Loucy (cell line): ENCODE results near the gene P2RY2.

Experiments used
- H2AFZ ChIP-seq: fragments of 200-600 bp; sonication (generic); 2 replicates; pipeline ENCODE4 v1.6.0; 2016; ENCODE audit warnings: antibody characterized with exemption, mild to moderate bottlenecking, low read length, moderate library complexity
- H3F3A ChIP-seq: fragments of 200-600 bp; 2 replicates; pipeline ENCODE4 v1.6.0; 2016; ENCODE audit warnings: antibody characterized with exemption, low read depth, mild to moderate bottlenecking
- H3K27me3 ChIP-seq: fragments of 200-600 bp; sonication (generic); 2 replicates; pipeline ENCODE4 v1.6.1; 2014; ENCODE audit warnings: low read length, mild to moderate bottlenecking; ENCODE audit not compliant: insufficient read depth, poor library complexity, severe bottlenecking
- H3K36me3 ChIP-seq: fragments of 200-600 bp; sonication (generic); 2 replicates; pipeline ENCODE4 v1.6.1; 2016; ENCODE audit warnings: low read length; ENCODE audit not compliant: insufficient read depth
- H3K4me1 ChIP-seq: fragments of 200-600 bp; sonication (generic); 2 replicates; pipeline ENCODE4 v1.5.1; 2014; ENCODE audit warnings: low read length, mild to moderate bottlenecking; ENCODE audit not compliant: insufficient read depth, poor library complexity, severe bottlenecking
- H3K4me2 ChIP-seq: fragments of 200-600 bp; sonication (generic); 2 replicates; pipeline ENCODE4 v1.6.0; 2014; ENCODE audit warnings: antibody characterized with exemption, low read length, low read depth, mild to moderate bottlenecking; ENCODE audit not compliant: poor library complexity, severe bottlenecking
- H3K4me3 ChIP-seq: fragments of 200-600 bp; sonication (generic); 2 replicates; pipeline ENCODE4 v1.5.1; 2014; ENCODE audit warnings: low read length, mild to moderate bottlenecking, mixed read lengths; ENCODE audit not compliant: poor library complexity, severe bottlenecking
- H3K79me2 ChIP-seq: fragments of 200-600 bp; sonication (generic); 2 replicates; pipeline ENCODE4 v1.6.1; 2014; ENCODE audit warnings: low read length; ENCODE audit not compliant: insufficient read depth
- H3K9ac ChIP-seq: fragments of 200-600 bp; sonication (generic); 2 replicates; pipeline ENCODE4 v1.6.0; 2014; ENCODE audit warnings: mild to moderate bottlenecking, low read depth, low read length, moderate library complexity; ENCODE audit not compliant: poor library complexity, severe bottlenecking
- H3K9me2 ChIP-seq: fragments of 200-600 bp; sonication (generic); replicated peaks from 2 replicates; pipeline ENCODE4 v1.6.1; 2016; ENCODE audit warnings: low read depth, low read length, mixed read lengths
- H3K9me3 ChIP-seq: fragments of 200-600 bp; sonication (generic); 2 replicates; pipeline ENCODE4 v1.6.1; 2014; ENCODE audit warnings: mild to moderate bottlenecking, antibody characterized with exemption, low read length, low read depth; ENCODE audit not compliant: insufficient read depth
- H4K20me1 ChIP-seq: fragments of 200-600 bp; sonication (generic); 2 replicates; pipeline ENCODE4 v1.6.0; 2014; ENCODE audit warnings: antibody characterized with exemption, low read length, mild to moderate bottlenecking; ENCODE audit not compliant: insufficient read depth, poor library complexity, severe bottlenecking
- EZH2phosphoT487 ChIP-seq: fragments of 200-600 bp; IDR thresholded peaks from 2 replicates; pipeline ENCODE4 v1.6.1; 2018; ENCODE audit warnings: antibody characterized with exemption, mild to moderate bottlenecking, moderate library complexity, borderline replicate concordance
- TF ChIP-seq, protein P1 (sequence below): fragments of 200-600 bp; sonication (generic); conservative IDR thresholded peaks from 2 replicates; pipeline ENCODE4 v1.5.1; 2014; ENCODE audit warnings: mild to moderate bottlenecking, antibody characterized with exemption, low read length

P2RY2 gene

GRCh38 chr11:73248526-73249185 lies 30.6 kb downstream of the P2RY2 start:
- Histone ChIP-seq H3K9me3 (no peaks in the 10 kb centered on the region), H3K27me3 (no peaks in the 10 kb centered on the region), H3K79me2 (no peaks in the 10 kb centered on the region), H3K4me3 (no peak overlapping the region), H4K20me1 (no peaks in the 10 kb centered on the region), H3K4me1 (no peaks in the 10 kb centered on the region), H3K9ac (no peak overlapping the region), H3K9me2 (no peaks in the 10 kb centered on the region), H3F3A (peaks cover 3% of the 10 kb centered on the region; the same call in 1 of the 2 replicates), H2AFZ (0 out of 2 replicates have a peak overlapping the region, but pooled peaks have one; percentile 20), H3K36me3 (no peaks in the 10 kb centered on the region), H3K4me2 (no peak overlapping the region)
- TF ChIP-seq, protein P1, sequence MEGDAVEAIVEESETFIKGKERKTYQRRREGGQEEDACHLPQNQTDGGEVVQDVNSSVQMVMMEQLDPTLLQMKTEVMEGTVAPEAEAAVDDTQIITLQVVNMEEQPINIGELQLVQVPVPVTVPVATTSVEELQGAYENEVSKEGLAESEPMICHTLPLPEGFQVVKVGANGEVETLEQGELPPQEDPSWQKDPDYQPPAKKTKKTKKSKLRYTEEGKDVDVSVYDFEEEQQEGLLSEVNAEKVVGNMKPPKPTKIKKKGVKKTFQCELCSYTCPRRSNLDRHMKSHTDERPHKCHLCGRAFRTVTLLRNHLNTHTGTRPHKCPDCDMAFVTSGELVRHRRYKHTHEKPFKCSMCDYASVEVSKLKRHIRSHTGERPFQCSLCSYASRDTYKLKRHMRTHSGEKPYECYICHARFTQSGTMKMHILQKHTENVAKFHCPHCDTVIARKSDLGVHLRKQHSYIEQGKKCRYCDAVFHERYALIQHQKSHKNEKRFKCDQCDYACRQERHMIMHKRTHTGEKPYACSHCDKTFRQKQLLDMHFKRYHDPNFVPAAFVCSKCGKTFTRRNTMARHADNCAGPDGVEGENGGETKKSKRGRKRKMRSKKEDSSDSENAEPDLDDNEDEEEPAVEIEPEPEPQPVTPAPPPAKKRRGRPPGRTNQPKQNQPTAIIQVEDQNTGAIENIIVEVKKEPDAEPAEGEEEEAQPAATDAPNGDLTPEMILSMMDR: no peak
- no peak for TF ChIP-seq EZH2phosphoT487

DNA sequence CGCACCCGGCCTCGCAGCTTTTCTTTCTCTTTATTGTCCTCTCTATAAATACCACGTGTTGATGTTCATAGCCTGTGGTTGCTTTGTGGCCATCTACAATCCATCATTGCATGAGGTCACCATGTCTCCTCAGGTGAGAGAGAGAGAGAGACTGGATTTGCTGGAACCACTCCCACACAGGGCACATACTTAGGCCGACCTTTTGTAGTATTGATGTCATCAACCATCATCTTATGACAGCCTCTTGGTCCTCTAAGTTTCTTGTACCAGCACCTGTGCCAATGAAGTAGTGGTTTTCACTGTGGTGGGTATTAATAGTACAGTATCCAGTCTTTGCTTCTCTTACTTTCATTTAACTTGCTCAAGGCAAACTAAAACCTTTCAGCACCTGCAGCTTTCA lies 31.2 kb downstream of the P2RY2 start:
- H3K9ac ChIP-seq: no peak overlapping the region
- H3K79me2 ChIP-seq: no peaks in the 10 kb centered on the region
- H3K9me2 ChIP-seq: no peaks in the 10 kb centered on the region
- H3K4me3 ChIP-seq: no peak overlapping the region
- peak overlapping the region; percentile 83 for H2AFZ ChIP-seq
- H4K20me1 ChIP-seq: no peaks in the 10 kb centered on the region
- no peak for TF ChIP-seq EZH2phosphoT487
- TF ChIP-seq, protein P1: no peak
- no peaks in the 10 kb centered on the region for H3K36me3 ChIP-seq
- H3K27me3 ChIP-seq: no peaks in the 10 kb centered on the region
- no peaks in the 10 kb centered on the region for H3K9me3 ChIP-seq
- H3K4me2 ChIP-seq: no peak overlapping the region
- H3F3A ChIP-seq: peaks cover 7% of the 10 kb centered on the region; the same call in 1 of the 2 replicates
- H3K4me1 ChIP-seq: no peaks in the 10 kb centered on the region

DNA sequence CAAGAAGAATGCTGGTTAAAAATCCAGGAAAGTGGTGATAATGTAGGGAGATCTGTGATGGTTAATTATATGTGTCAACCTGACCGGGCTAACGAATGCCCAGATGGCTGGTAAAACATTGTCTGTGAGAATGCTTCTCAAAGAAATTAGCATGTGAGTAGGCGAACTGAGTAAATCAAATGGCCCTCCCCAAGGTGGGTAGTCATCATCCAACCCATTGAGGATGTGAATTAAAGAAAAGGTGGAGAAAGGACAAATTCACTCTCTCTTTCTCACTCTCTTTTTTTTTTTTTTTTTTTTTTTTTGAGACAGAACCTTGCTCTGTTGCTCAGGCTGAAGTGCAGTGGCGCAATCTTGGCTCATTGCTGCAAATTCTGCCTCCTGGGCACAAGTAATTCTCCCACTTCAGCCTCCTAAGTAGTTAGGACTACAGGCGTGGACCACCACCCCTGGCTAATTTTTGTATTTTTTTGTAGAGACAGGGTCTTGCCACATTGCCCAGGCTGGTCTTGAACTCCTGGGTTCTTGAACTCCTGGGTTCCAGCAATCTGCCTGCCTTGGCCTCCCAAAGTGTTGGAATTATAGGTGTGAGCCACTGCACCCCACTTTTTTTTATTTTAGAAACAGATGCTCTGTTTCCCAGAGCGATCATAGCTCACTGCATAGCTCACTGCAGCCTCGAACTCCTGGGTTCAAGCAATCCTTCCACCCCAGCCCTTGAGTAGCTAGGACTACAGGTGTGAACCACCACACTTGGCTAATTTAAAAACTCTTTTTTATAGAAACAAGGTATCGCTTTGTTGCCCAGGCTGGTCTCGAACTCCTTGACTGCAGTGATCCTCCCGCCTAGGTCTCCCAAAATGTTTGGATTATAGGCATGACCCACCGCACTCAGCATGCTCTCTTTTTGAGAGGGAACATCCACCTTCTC lies 32.0 kb downstream of the P2RY2 start:
- TF ChIP-seq, protein P1: no peak
- TF ChIP-seq EZH2phosphoT487: no peak
- H3K9me2 ChIP-seq: no peaks in the 10 kb centered on the region
- H3F3A ChIP-seq: peaks cover 7% of the 10 kb centered on the region; the same call in 1 of the 2 replicates
- H3K4me1 ChIP-seq: no peaks in the 10 kb centered on the region
- H3K36me3 ChIP-seq: no peaks in the 10 kb centered on the region
- H3K9me3 ChIP-seq: no peaks in the 10 kb centered on the region
- H4K20me1 ChIP-seq: no peaks in the 10 kb centered on the region
- H3K79me2 ChIP-seq: no peaks in the 10 kb centered on the region
- H2AFZ ChIP-seq: peak overlapping the region; percentile 83
- H3K9ac ChIP-seq: no peak overlapping the region
- no peaks in the 10 kb centered on the region for H3K27me3 ChIP-seq
- no peak overlapping the region for H3K4me3 ChIP-seq
- no peak overlapping the region for H3K4me2 ChIP-seq
